KOPT-K1 (cell line): ENCODE results near the gene ADRA2A.

ENCODE experiments used
- H3K27ac ChIP-seq: fragments of 200-600 bp; sonication (generic); 2 replicates; pipeline ENCODE4 v1.5.1; 2016; ENCODE audit warnings: antibody characterized with exemption, mild to moderate bottlenecking, low read depth, low read length; ENCODE audit not compliant: poor library complexity, severe bottlenecking
- H3K36me3 ChIP-seq: fragments of 200-600 bp; sonication (generic); 2 replicates; pipeline ENCODE4 v1.5.1; 2017; ENCODE audit warnings: antibody characterized with exemption, mild to moderate bottlenecking, low read length, moderate library complexity; ENCODE audit not compliant: insufficient read depth
- H3K9me3 ChIP-seq: fragments of 200-600 bp; sonication (generic); 2 replicates; pipeline ENCODE4 v1.5.1; 2017; ENCODE audit warnings: antibody characterized with exemption, low read length, mild to moderate bottlenecking; ENCODE audit not compliant: insufficient read depth, poor library complexity, severe bottlenecking

Gene ADRA2A

GRCh38 chr10:111128331-111129180 is 51.7 kb downstream of the ADRA2A start:
- H3K36me3 ChIP-seq, result no peaks in the 10 kb centered on the region
- H3K9me3 ChIP-seq, result no peaks in the 10 kb centered on the region
- H3K27ac ChIP-seq, result no peak overlapping the region

- Histone ChIP-seq H3K9me3 (no peaks in the 10 kb centered on the region), H3K27ac (no peak overlapping the region), H3K36me3 (no peaks in the 10 kb centered on the region)
These were observed 52.5 kb downstream of the ADRA2A start for GRCh38 chr10:111129363-111129762.

GRCh38 chr10:111130471-111130870 is 53.6 kb downstream of the ADRA2A start:
- no peaks in the 10 kb centered on the region for H3K36me3 ChIP-seq
- no peaks in the 10 kb centered on the region for H3K9me3 ChIP-seq
- H3K27ac ChIP-seq, result no peak overlapping the region
